Fibroblast of pulmonary artery (primary cell): ENCODE results near the gene GMPR.

Source experiments
- DNase-seq: peaks from one replicate; pipeline ENCODE4 v3.0.0-alpha.2; 2010; ENCODE audit warnings: low read depth
- H3K4me3 ChIP-seq: replicated peaks from 2 replicates; pipeline ENCODE4 v1.5.1; 2011; ENCODE audit warnings: low read depth, mild to moderate bottlenecking, control low read depth, low read length, moderate library complexity
- TF ChIP-seq, protein P1 (sequence below): IDR thresholded peaks from 2 replicates; pipeline ENCODE4 v1.5.1; 2011; ENCODE audit warnings: mild to moderate bottlenecking, control low read depth, low read length, inconsistent platforms; ENCODE audit errors: missing control alignments

GMPR gene

DNA sequence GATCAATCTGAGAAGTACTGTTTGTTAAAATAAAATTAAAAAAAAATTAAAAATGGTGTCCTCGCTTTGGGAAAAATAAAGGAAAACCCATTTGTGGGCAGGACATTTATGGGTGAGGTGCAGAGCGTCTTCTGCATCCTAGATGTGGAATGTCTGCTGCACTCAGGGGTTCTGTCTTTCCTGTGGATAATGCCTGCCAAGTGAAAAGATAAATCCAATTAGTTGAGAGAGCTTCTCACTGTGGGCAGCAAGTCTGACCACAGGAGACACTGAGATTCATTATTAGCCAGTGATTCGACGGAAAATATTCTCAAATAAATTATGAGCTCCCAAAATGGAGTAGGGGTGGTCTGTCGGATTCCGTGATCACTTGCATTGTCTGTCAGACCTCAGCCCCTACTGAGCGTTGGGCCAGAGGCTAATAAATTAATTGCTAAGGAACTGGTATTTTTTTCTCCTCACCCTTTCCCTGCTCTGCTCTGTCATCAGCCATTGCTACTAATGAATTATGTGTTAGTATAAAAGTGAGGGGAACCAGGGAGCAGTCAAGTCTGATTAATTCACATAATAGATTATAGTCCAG, 10.0 kb downstream of the GMPR start:
- TF ChIP-seq, protein P1, sequence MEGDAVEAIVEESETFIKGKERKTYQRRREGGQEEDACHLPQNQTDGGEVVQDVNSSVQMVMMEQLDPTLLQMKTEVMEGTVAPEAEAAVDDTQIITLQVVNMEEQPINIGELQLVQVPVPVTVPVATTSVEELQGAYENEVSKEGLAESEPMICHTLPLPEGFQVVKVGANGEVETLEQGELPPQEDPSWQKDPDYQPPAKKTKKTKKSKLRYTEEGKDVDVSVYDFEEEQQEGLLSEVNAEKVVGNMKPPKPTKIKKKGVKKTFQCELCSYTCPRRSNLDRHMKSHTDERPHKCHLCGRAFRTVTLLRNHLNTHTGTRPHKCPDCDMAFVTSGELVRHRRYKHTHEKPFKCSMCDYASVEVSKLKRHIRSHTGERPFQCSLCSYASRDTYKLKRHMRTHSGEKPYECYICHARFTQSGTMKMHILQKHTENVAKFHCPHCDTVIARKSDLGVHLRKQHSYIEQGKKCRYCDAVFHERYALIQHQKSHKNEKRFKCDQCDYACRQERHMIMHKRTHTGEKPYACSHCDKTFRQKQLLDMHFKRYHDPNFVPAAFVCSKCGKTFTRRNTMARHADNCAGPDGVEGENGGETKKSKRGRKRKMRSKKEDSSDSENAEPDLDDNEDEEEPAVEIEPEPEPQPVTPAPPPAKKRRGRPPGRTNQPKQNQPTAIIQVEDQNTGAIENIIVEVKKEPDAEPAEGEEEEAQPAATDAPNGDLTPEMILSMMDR = no peak

GRCh38 chr6:16249971-16250370, 11.6 kb downstream of the GMPR start:
- no peak for DNase-seq
- H3K4me3 ChIP-seq = no peak overlapping the region
- TF ChIP-seq, protein P1 = no peak

More for the DNA sequence above, 10.0 kb downstream of the GMPR start:
- no peak for DNase-seq
- H3K4me3 ChIP-seq = no peak overlapping the region

GRCh38 chr6:16251706-16252105, 13.3 kb downstream of the GMPR start:
- no peak for DNase-seq
- H3K4me3 ChIP-seq = no peak overlapping the region
- TF ChIP-seq, protein P1 = no peak

- TF ChIP-seq, protein P1 = no peak
- no peak overlapping the region for H3K4me3 ChIP-seq
These were observed 14.4 kb downstream of the GMPR start for GRCh38 chr6:16252686-16253299.

GRCh38 chr6:16253399-16254144, 15.2 kb downstream of the GMPR start:
- no peak overlapping the region for H3K4me3 ChIP-seq
- TF ChIP-seq, protein P1 = no peak
- DNase-seq = no peak

More at GRCh38 chr6:16252686-16253299, 14.4 kb downstream of the GMPR start:
- no peak for DNase-seq

DNA sequence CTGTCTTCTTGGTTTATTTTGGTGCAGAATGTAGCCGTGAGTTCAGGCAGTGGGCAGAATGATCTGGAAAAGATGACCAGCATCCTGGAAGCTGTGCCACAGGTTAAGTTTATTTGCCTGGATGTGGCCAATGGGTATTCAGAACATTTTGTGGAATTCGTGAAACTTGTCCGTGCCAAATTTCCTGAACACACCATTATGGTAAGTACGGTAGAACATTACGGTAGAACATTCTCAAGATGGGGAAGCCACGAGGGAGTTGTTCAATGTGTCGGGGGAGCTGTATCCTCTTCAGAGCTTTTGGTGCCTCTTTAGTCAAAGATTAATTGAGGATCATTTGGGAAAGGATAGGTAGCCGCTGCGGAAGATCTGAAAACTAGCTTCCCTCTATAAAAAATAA, 16.1 kb downstream of the GMPR start:
- TF ChIP-seq, protein P1 = no peak
- no peak for DNase-seq

GRCh38 chr6:16256781-16257180, 18.4 kb downstream of the GMPR start:
- DNase-seq = no peak

More for the DNA sequence above, 16.1 kb downstream of the GMPR start:
- H3K4me3 ChIP-seq = no peak overlapping the region

More at GRCh38 chr6:16256781-16257180, 18.4 kb downstream of the GMPR start:
- H3K4me3 ChIP-seq = no peak overlapping the region
- TF ChIP-seq, protein P1 = no peak
